Esophagus muscularis mucosa (tissue), 4 donors: Measurements from ENCODE around the gene MAP1LC3B. TPM values are rescaled to one million over a fixed set of nuclear protein-coding genes. Genes with fewer than 3 reads are reported as not detected.
A peak's percentile ranks its signal among the peaks of the same experiment; 100 is the strongest.

Experiments used
- DNase-seq: peaks from one replicate; pipeline ENCODE4 v3.0.0-alpha.2; 2017; ENCODE audit errors: extremely low spot score
- H3K27ac ChIP-seq, 4 donors: fragments of 200-600 bp; sonication (generic); replicated peaks in 1 of 4; 1 replicate in 3 of 4; 2 replicates in 1 of 4; pipeline ENCODE4 v1.5.1; 2016 to 2019; ENCODE audit warnings: mild to moderate bottlenecking in 1 of 4
- H3K27me3 ChIP-seq, 4 donors: fragments of 200-600 bp; sonication (generic); one replicate each; pipeline versions ENCODE4 v1.5.1 to v1.6.0; 2016 to 2019
- H3K36me3 ChIP-seq, 4 donors: fragments of 200-600 bp; sonication (generic); one replicate each; pipeline ENCODE4 v1.5.1; 2016 to 2019
- H3K4me1 ChIP-seq, 4 donors: fragments of 200-600 bp; sonication (generic); one replicate each; pipeline ENCODE4 v1.5.1; 2016 to 2019
- H3K4me3 ChIP-seq, 4 donors: fragments of 200-600 bp; sonication (generic); 1 replicate in 2 of 4; 2 replicates in 2 of 4; pipeline ENCODE4 v1.5.1; 2016 to 2019; ENCODE audit warnings: mild to moderate bottlenecking in 4 of 4, moderate library complexity in 1 of 4
- H3K9me3 ChIP-seq, 4 donors: fragments of 200-600 bp; sonication (generic); 1 replicate in 3 of 4; 2 replicates in 1 of 4; pipeline ENCODE4 v1.5.1; 2016 to 2019
- EP300 ChIP-seq: sonication (generic); formaldehyde crosslinking; IDR thresholded peaks from one replicate; pipeline ENCODE4 v1.6.1; 2017; ENCODE audit warnings: antibody characterized with exemption
- POLR2A ChIP-seq: fragments of 450-650 bp; IDR thresholded peaks from one replicate; pipeline ENCODE4 v1.6.1; 2017; ENCODE audit warnings: antibody characterized with exemption, moderate library complexity, mild to moderate bottlenecking, low read depth
- POLR2AphosphoS5 ChIP-seq, 2 donors: sonication (generic); formaldehyde crosslinking; IDR thresholded peaks; one replicate each; pipeline ENCODE4 v1.6.1; 2017; ENCODE audit warnings: antibody characterized with exemption in 2 of 2
- WGBS: methylation state at CpG from one replicate; pipeline ENCODE4 v1.1.5; 2018; 5-methylcytosine and 5-hydroxymethylcytosine counted together
- intact Hi-C: fragments of 100-400 bp; cut with DNase I; formaldehyde crosslinking; loops from one replicate; pipeline ENCODE4 v1.15.1; 2023
- total RNA-seq, 4 donors: library from RNA; depleted of rRNA; stranded (reverse); fragments of >200 nt; gene quantifications; one replicate each; pipeline versions ENCODE4 v1.1.0 to v1.2.1, GENCODE V29; 2016
- TF ChIP-seq, protein P1 (sequence below), 3 experiments: fragments of 200-600 bp in 2 of 3; fragments of 450-650 bp in 1 of 3; sonication (generic) in 2 of 3; IDR thresholded peaks; one replicate each; pipeline ENCODE4 v1.5.1; 2017 to 2019; ENCODE audit warnings: antibody characterized with exemption in 3 of 3, mild to moderate bottlenecking in 2 of 3, moderate library complexity in 1 of 3

MAP1LC3B gene
- total RNA-seq, 4 donors from 2014 or later: 49.4 to 70.6 (median 57.9) TPM

- 95% methylated on average over 3 of the region's 3 CpGs for WGBS
- no peak overlapping the region for H3K4me3 ChIP-seq
- TF ChIP-seq EP300 (no peak), POLR2A (no peak), POLR2AphosphoS5 (IDR thresholded peaks at IDR 0.05) (no peak)
- TF ChIP-seq, protein P1, sequence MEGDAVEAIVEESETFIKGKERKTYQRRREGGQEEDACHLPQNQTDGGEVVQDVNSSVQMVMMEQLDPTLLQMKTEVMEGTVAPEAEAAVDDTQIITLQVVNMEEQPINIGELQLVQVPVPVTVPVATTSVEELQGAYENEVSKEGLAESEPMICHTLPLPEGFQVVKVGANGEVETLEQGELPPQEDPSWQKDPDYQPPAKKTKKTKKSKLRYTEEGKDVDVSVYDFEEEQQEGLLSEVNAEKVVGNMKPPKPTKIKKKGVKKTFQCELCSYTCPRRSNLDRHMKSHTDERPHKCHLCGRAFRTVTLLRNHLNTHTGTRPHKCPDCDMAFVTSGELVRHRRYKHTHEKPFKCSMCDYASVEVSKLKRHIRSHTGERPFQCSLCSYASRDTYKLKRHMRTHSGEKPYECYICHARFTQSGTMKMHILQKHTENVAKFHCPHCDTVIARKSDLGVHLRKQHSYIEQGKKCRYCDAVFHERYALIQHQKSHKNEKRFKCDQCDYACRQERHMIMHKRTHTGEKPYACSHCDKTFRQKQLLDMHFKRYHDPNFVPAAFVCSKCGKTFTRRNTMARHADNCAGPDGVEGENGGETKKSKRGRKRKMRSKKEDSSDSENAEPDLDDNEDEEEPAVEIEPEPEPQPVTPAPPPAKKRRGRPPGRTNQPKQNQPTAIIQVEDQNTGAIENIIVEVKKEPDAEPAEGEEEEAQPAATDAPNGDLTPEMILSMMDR (IDR thresholded peaks at IDR 0.05): no peak
- no peaks in the 10 kb centered on the region for H3K27me3 ChIP-seq
- DNase-seq: no peak
- H3K9me3 ChIP-seq: no peaks in the 10 kb centered on the region
- H3K4me1 ChIP-seq: peaks cover 0 to 23% (median 21%) of the 10 kb centered on the region in 4 donors
- H3K27ac ChIP-seq: no peak overlapping the region
- intact Hi-C loops: no loop called here
- peaks cover 0 to 34% (median 16%) of the 10 kb centered on the region in 4 donors for H3K36me3 ChIP-seq
Observed at GRCh38 chr16:87443964-87444363, 51.8 kb downstream of the MAP1LC3B start.

GRCh38 chr16:87445486-87445885, 53.4 kb downstream of the MAP1LC3B start:
- no peaks in the 10 kb centered on the region for H3K27me3 ChIP-seq
- 92% methylated on average over 7 of the region's 7 CpGs for WGBS
- no peak for DNase-seq
- no peak overlapping the region for H3K27ac ChIP-seq
- no peak overlapping the region for H3K4me3 ChIP-seq
- peaks cover 0 to 23% (median 21%) of the 10 kb centered on the region in 4 donors for H3K4me1 ChIP-seq
- intact Hi-C loops: no loop called here
- H3K9me3 ChIP-seq: no peaks in the 10 kb centered on the region
- H3K36me3 ChIP-seq: peaks cover 0 to 40% (median 17%) of the 10 kb centered on the region in 4 donors
- TF ChIP-seq POLR2A (no peak), POLR2AphosphoS5 (IDR thresholded peaks at IDR 0.05) (no peak), EP300 (no peak)
- TF ChIP-seq, protein P1 (IDR thresholded peaks at IDR 0.05): no peak

GRCh38 chr16:87446479-87446878, 54.3 kb downstream of the MAP1LC3B start:
- WGBS: 95% methylated on average over 7 of the region's 7 CpGs
- H3K4me1 ChIP-seq: peaks cover 0 to 23% (median 21%) of the 10 kb centered on the region in 4 donors
- TF ChIP-seq POLR2A (no peak), POLR2AphosphoS5 (IDR thresholded peaks at IDR 0.05) (no peak), EP300 (no peak)
- TF ChIP-seq, protein P1 (IDR thresholded peaks at IDR 0.05): no peak
- no peaks in the 10 kb centered on the region for H3K27me3 ChIP-seq
- H3K4me3 ChIP-seq: no peak overlapping the region
- H3K27ac ChIP-seq: peak overlapping the region; percentile 69 to 80 (median 73)
- intact Hi-C loops: no loop called here
- no peaks in the 10 kb centered on the region for H3K9me3 ChIP-seq
- DNase-seq: no peak
- H3K36me3 ChIP-seq: peaks cover 0 to 42% (median 18%) of the 10 kb centered on the region in 4 donors

DNA sequence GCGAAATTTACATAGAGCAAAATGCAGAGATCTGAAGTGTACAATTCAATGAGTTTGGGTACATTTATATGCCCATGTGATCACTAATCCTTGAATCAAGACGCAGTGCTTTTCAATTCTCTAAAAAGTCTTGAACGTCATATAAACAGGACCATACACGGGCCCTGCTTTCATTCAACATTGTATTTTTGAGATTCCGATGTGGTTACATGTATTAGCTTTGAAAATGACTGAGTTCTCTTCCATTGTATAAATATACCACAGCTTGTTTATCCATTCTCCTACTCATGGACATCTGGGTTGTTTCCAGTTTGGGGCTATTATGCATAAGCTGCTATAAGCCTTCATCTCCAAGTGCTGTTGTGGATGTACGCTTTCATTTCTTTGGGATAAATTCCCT, 55.2 kb downstream of the MAP1LC3B start:
- H3K27ac ChIP-seq: peak overlapping the region; percentile 69 to 80 (median 73)

DNA sequence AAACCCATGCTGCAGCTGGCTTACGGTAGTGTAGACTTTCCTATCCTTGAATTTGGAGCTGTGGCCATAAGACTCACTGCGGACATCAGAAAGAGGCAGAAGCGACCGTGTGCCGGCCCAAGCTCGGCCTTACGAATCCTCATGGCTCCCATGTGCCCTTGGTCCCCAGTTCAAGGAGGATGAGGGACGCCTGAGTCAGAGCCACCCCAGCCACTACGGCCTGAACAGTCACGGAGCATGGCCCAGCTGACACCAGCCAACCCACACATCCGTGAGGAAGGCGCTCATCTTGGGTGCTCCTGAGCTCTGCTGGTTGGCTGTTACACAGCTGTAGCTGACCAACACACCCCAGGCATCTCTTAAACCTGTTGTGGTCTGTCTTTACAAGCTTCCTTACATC, 56.7 kb downstream of the MAP1LC3B start:
- Histone ChIP-seq H3K27ac (no peak overlapping the region), H3K9me3 (no peaks in the 10 kb centered on the region), H3K4me3 (no peak overlapping the region), H3K4me1 (peaks cover 0 to 23% (median 21%) of the 10 kb centered on the region in 4 donors), H3K27me3 (no peaks in the 10 kb centered on the region), H3K36me3 (peaks cover 0 to 66% (median 39%) of the 10 kb centered on the region in 4 donors)
- no peak for DNase-seq
- TF ChIP-seq, protein P1 (IDR thresholded peaks at IDR 0.05): no peak
- TF ChIP-seq POLR2A: no peak
- TF ChIP-seq POLR2AphosphoS5 (IDR thresholded peaks at IDR 0.05): no peak
- TF ChIP-seq EP300: no peak
- intact Hi-C loops: no loop called here
- 100% methylated on average over 11 of the region's 12 CpGs for WGBS

More for the DNA sequence above, 55.2 kb downstream of the MAP1LC3B start:
- no peak overlapping the region for H3K4me3 ChIP-seq
- TF ChIP-seq EP300 (no peak), POLR2AphosphoS5 (IDR thresholded peaks at IDR 0.05) (peak in 1 of 2 donors; percentile 37)
- no peaks in the 10 kb centered on the region for H3K27me3 ChIP-seq
- 52% methylated on average over 6 of the region's 6 CpGs for WGBS
- H3K36me3 ChIP-seq: peaks cover 0 to 50% (median 26%) of the 10 kb centered on the region in 4 donors
- intact Hi-C loops: no loop called here
- peaks cover 0 to 23% (median 21%) of the 10 kb centered on the region in 4 donors for H3K4me1 ChIP-seq
- DNase-seq: no peak
- no peaks in the 10 kb centered on the region for H3K9me3 ChIP-seq
